Gastrocnemius medialis (tissue), 4 donors: Measurements from ENCODE around the gene DPH7.

Experiments used
- POLR2A ChIP-seq, 2 donors: fragments of 450-650 bp; IDR thresholded peaks; one replicate each; pipeline ENCODE4 v1.6.1; 2017; ENCODE audit warnings: antibody characterized with exemption in 2 of 2, mild to moderate bottlenecking in 2 of 2, moderate library complexity in 2 of 2
- TF ChIP-seq, protein P1 (sequence below), 5 experiments: fragments of 450-650 bp in 3 of 5; fragments of 200-600 bp in 2 of 5; sonication (generic) in 2 of 5; IDR thresholded peaks in 4 of 5; conservative IDR thresholded peaks in 1 of 5; 1 replicate in 4 of 5; 2 replicates in 1 of 5; pipeline ENCODE4 v1.5.1; 2016 to 2019; ENCODE audit warnings: antibody characterized with exemption in 5 of 5, mild to moderate bottlenecking in 3 of 5, moderate library complexity in 3 of 5

DNA sequence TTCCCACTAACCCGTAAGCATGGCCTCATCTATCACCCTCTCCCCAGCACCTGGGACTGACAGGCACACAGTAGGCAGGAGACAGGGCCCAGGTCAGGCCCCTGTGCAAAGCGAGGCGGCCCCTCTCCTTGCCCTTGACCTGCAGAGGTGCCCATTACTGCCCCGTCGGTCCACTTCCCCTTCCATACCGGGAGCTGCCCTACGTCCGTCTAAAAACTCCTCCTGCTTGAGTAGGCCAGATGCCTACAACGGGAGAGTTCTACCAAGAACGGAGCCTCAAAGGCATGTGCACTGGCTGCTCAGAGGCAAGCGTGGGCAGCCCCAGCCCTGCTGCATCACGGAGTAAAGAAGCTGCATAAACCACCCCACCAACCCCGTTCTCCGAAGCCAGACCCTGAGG lies 4.6 kb upstream of the DPH7 start:
- TF ChIP-seq, protein P1, sequence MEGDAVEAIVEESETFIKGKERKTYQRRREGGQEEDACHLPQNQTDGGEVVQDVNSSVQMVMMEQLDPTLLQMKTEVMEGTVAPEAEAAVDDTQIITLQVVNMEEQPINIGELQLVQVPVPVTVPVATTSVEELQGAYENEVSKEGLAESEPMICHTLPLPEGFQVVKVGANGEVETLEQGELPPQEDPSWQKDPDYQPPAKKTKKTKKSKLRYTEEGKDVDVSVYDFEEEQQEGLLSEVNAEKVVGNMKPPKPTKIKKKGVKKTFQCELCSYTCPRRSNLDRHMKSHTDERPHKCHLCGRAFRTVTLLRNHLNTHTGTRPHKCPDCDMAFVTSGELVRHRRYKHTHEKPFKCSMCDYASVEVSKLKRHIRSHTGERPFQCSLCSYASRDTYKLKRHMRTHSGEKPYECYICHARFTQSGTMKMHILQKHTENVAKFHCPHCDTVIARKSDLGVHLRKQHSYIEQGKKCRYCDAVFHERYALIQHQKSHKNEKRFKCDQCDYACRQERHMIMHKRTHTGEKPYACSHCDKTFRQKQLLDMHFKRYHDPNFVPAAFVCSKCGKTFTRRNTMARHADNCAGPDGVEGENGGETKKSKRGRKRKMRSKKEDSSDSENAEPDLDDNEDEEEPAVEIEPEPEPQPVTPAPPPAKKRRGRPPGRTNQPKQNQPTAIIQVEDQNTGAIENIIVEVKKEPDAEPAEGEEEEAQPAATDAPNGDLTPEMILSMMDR (IDR thresholded peaks at IDR 0.05 in 4 of 5, conservative IDR thresholded peaks at IDR 0.05 in 1 of 5) = no peak
- no peak for TF ChIP-seq POLR2A (IDR thresholded peaks at IDR 0.05)
